Left lung (tissue), 10 donors: ENCODE results near the gene TEAD1. TPM values are rescaled to one million over a fixed set of nuclear protein-coding genes. Genes with fewer than 3 reads are reported as not detected.
A peak's percentile ranks its signal among the peaks of the same experiment; 100 is the strongest.

Experiments used
- ATAC-seq: fragments of 200-7000 bp; cut with Tn5 transposase; one replicate; pipeline ENCODE4 v1.9.1; 2020; ENCODE audit warnings: moderate library complexity
- DNase-seq, 4 donors: peaks; one replicate each; pipeline ENCODE4 v3.0.0-alpha.2; 2013 to 2020
- H3K27ac ChIP-seq, 2 donors: fragments of 200-600 bp; sonication (generic) in 1 of 2; one replicate each; pipeline versions ENCODE4 v1.5.0 to v1.8.0; 2020 to 2021
- H3K27me3 ChIP-seq, 2 donors: fragments of 200-600 bp; sonication (generic) in 1 of 2; one replicate each; pipeline versions ENCODE4 v1.5.0 to v1.8.0; 2020 to 2021
- H3K36me3 ChIP-seq, 2 donors: fragments of 200-600 bp; sonication (generic) in 1 of 2; one replicate each; pipeline versions ENCODE4 v1.5.0 to v1.8.0; 2020 to 2021
- H3K4me1 ChIP-seq, 2 donors: fragments of 200-600 bp; one replicate each; pipeline ENCODE4 v1.8.0; 2021
- H3K4me3 ChIP-seq, 2 donors: fragments of 200-600 bp; sonication (generic) in 1 of 2; one replicate each; pipeline versions ENCODE4 v1.5.0 to v1.8.0; 2020 to 2021; ENCODE audit warnings: mild to moderate bottlenecking in 1 of 2
- H3K9me3 ChIP-seq, 2 donors: fragments of 200-600 bp; sonication (generic) in 1 of 2; one replicate each; pipeline versions ENCODE4 v1.5.0 to v1.8.0; 2020 to 2021
- CTCF ChIP-seq, 2 donors: fragments of 200-600 bp; sonication (generic) in 1 of 2; IDR thresholded peaks; one replicate each; pipeline versions ENCODE4 v1.5.0 to v1.8.0; 2021; ENCODE audit warnings: antibody characterized with exemption in 2 of 2
- intact Hi-C, 2 donors: fragments of 100-400 bp; cut with DNase I; formaldehyde crosslinking; loops; one replicate each; pipeline versions ENCODE4 v1.11.2 to v1.14.2; 2022
- polyA plus RNA-seq, 6 donors: library from polyadenylated mRNA; unstranded; fragments of 120-200 nt; gene quantifications; one replicate each; pipeline ENCODE4 v1.2.1, GENCODE V29; 2013; ENCODE audit not compliant: insufficient read length in 6 of 6
- total RNA-seq, 2 donors: library from RNA; stranded (reverse); fragmentation: NEBNext Ultra II Directional; extraction: Animal tissue kit (Norgen Biotek cat#: 25700); gene quantifications; one replicate each; pipeline ENCODE4 v1.2.1, GENCODE V29; 2021
- donor health status: DM: no; HTN: yes; CAD: no.
- donor health status: DM: no; HTN: no; CAD: no.

Gene TEAD1
- total and polyA plus RNA-seq, 8 donors, result 58.1 to 106 (median 86.9) TPM

- DNase-seq (no peak), ATAC-seq (no peak)
- no peaks in the 10 kb centered on the region for H3K36me3 ChIP-seq
- no peak for TF ChIP-seq CTCF (IDR thresholded peaks at IDR 0.05)
- H3K27me3 ChIP-seq, result no peaks in the 10 kb centered on the region
- no peaks in the 10 kb centered on the region for H3K4me1 ChIP-seq
- no peak overlapping the region for H3K4me3 ChIP-seq
- no peak overlapping the region for H3K27ac ChIP-seq
- H3K9me3 ChIP-seq, result no peaks in the 10 kb centered on the region
- intact Hi-C loops, result no loop called here
These were observed 287.4 kb downstream of the TEAD1 start for GRCh38 chr11:12961615-12962014.

GRCh38 chr11:12962306-12962705 lies 288.1 kb downstream of the TEAD1 start:
- ATAC-seq (no peak), DNase-seq (no peak)
- TF ChIP-seq CTCF (IDR thresholded peaks at IDR 0.05), result no peak
- intact Hi-C loops, result no loop called here
- Histone ChIP-seq H3K27me3 (no peaks in the 10 kb centered on the region), H3K4me3 (no peak overlapping the region), H3K36me3 (no peaks in the 10 kb centered on the region), H3K4me1 (no peaks in the 10 kb centered on the region), H3K27ac (no peak overlapping the region), H3K9me3 (no peaks in the 10 kb centered on the region)

- H3K4me3 ChIP-seq, result no peak overlapping the region
- ATAC-seq, result no peak
- TF ChIP-seq CTCF (IDR thresholded peaks at IDR 0.05), result no peak
These were observed 288.8 kb downstream of the TEAD1 start for GRCh38 chr11:12963051-12963450.

GRCh38 chr11:12963792-12964536 lies 289.7 kb downstream of the TEAD1 start:
- intact Hi-C loops, result no loop called here
- Histone ChIP-seq H3K27me3 (no peaks in the 10 kb centered on the region), H3K36me3 (no peaks in the 10 kb centered on the region), H3K4me1 (no peaks in the 10 kb centered on the region), H3K27ac (no peak overlapping the region), H3K4me3 (no peak overlapping the region), H3K9me3 (no peaks in the 10 kb centered on the region)
- peak in 3 of 4 donors; percentile 36 to 70 (median 59) for DNase-seq
- peak; percentile 78 to 81 for TF ChIP-seq CTCF (IDR thresholded peaks at IDR 0.05)
- peak; percentile 95 for ATAC-seq

More at GRCh38 chr11:12963051-12963450, 288.8 kb downstream of the TEAD1 start:
- H3K27me3 ChIP-seq, result no peaks in the 10 kb centered on the region
- H3K9me3 ChIP-seq, result no peaks in the 10 kb centered on the region
- intact Hi-C loops, result no loop called here
- no peak for DNase-seq
- no peaks in the 10 kb centered on the region for H3K4me1 ChIP-seq
- no peak overlapping the region for H3K27ac ChIP-seq
- no peaks in the 10 kb centered on the region for H3K36me3 ChIP-seq

GRCh38 chr11:12964650-12965049 lies 290.4 kb downstream of the TEAD1 start:
- no peaks in the 10 kb centered on the region for H3K4me1 ChIP-seq
- H3K27ac ChIP-seq, result no peak overlapping the region
- H3K4me3 ChIP-seq, result no peak overlapping the region
- ATAC-seq, result no peak
- no peak for DNase-seq
- intact Hi-C loops, result no loop called here
- H3K27me3 ChIP-seq, result no peaks in the 10 kb centered on the region
- no peaks in the 10 kb centered on the region for H3K36me3 ChIP-seq
- no peak for TF ChIP-seq CTCF (IDR thresholded peaks at IDR 0.05)
- no peaks in the 10 kb centered on the region for H3K9me3 ChIP-seq
